Heart right ventricle (tissue), 16 donors: ENCODE measurements around the gene CFAP92. TPM values are rescaled to one million over a fixed set of nuclear protein-coding genes. Genes with fewer than 3 reads are reported as not detected.

Experiments used
- ATAC-seq, 8 donors: fragments of 200-7000 bp; cut with Tn5 transposase; one replicate each; pipeline ENCODE4 v1.9.1; 2020; ENCODE audit warnings: mild to moderate bottlenecking in 8 of 8, moderate library complexity in 8 of 8, moderate number of reproducible peaks in 1 of 8
- DNase-seq, 2 donors: peaks; one replicate each; pipeline ENCODE4 v3.0.0-alpha.2; 2020
- H3K27ac ChIP-seq, 10 donors: fragments of 200-600 bp; sonication (generic) in 2 of 10; one replicate each; pipeline versions ENCODE4 v1.5.0 to v1.8.0; 2020 to 2022; ENCODE audit warnings: mild to moderate bottlenecking in 3 of 10
- H3K27me3 ChIP-seq, 7 donors: fragments of 200-600 bp; one replicate each; pipeline ENCODE4 v1.8.0; 2021 to 2022; ENCODE audit warnings: mild to moderate bottlenecking in 2 of 7
- H3K36me3 ChIP-seq, 9 donors: fragments of 200-600 bp; sonication (generic) in 1 of 9; one replicate each; pipeline versions ENCODE4 v1.5.0 to v1.8.0; 2020 to 2022; ENCODE audit warnings: mild to moderate bottlenecking in 2 of 9
- H3K4me1 ChIP-seq, 9 donors: fragments of 200-600 bp; sonication (generic) in 1 of 9; one replicate each; pipeline versions ENCODE4 v1.5.0 to v1.8.0; 2020 to 2022; ENCODE audit warnings: mild to moderate bottlenecking in 4 of 9
- H3K4me3 ChIP-seq, 10 donors: fragments of 200-600 bp; sonication (generic) in 2 of 10; one replicate each; pipeline versions ENCODE4 v1.5.0 to v1.8.0; 2020 to 2022; ENCODE audit warnings: mild to moderate bottlenecking in 7 of 10, moderate library complexity in 2 of 10
- H3K9me3 ChIP-seq, 11 donors: fragments of 200-600 bp in 10 of 11; sonication (generic) in 2 of 11; one replicate each; pipeline versions ENCODE4 v1.5.0 to v1.8.0; 2013 to 2022; ENCODE audit warnings: mild to moderate bottlenecking in 2 of 11, control low read depth in 1 of 11, moderate library complexity in 1 of 11
- WGBS, 2 donors: extraction: QIAGEN DNeasy Blood & Tissue Kit; methylation state at CpG; one replicate each; pipeline ENCODE4 v1.1.7; 2013; ENCODE audit warnings: inconsistent platforms in 1 of 2; 5-methylcytosine and 5-hydroxymethylcytosine counted together
- intact Hi-C, 10 donors: fragments of 100-400 bp; cut with DNase I; formaldehyde crosslinking; loops; one replicate each; pipeline versions ENCODE4 v1.11.1 to v1.14.2; 2022
- polyA plus RNA-seq, 2 donors: library from polyadenylated mRNA; stranded (reverse); fragments of 200-250 nt; gene quantifications; one replicate each; pipeline ENCODE4 v1.2.3, GENCODE V29; 2013
- total RNA-seq, 10 donors: library from RNA; stranded (reverse); fragmentation: NEBNext Ultra II Directional in 3 of 10; extraction: Animal tissue kit (Norgen Biotek cat#: 25700) in 3 of 10; gene quantifications; one replicate each; pipeline versions ENCODE4 v1.2.1 to v1.2.4, GENCODE V29; 2021 to 2023
- TF ChIP-seq, protein P1 (sequence below), 9 donors: fragments of 200-600 bp; sonication (generic) in 2 of 9; IDR thresholded peaks; one replicate each; pipeline versions ENCODE4 v1.5.0 to v1.8.0; 2021 to 2022; ENCODE audit warnings: antibody characterized with exemption in 9 of 9, mild to moderate bottlenecking in 5 of 9, moderate library complexity in 1 of 9
- donor health status: Arrhythmogenic right ventricular cardiomyopathy.
- donor health status: ischemic (EF 13 %, LVEDD 7.1; RV severe dilation, severe dysfunction).
- donor health status: healthy with polysubstance abuse.
- donor health status: DM: no; HTN: yes; CAD: no.
- donor health status: DM: no; HTN: no; CAD: no.
- donor health status: ischemic (EF 25% LVEDD 6.9; RV normal size, moderate dysfunction).
- donor health status: ischemic (EF 25% LVEDD 5.7; RV mildly dilated, moderate dysfunction).
- donor health status: healthy.
- donor health status: DM: yes; HTN: yes; CAD: no.
- donor health status: Ischemic cardiomyopathy.
- donor health status: ischemic (EF 35%, LVEDD 5.7; RV mildly dilated, moderate dysfunction).
- donor health status: nonischemic (EF 11% LVEDD 7.7; RV severe dilation, severe dysfunction).
- donor health status: DM: yes; HTN: yes; CAD: no.
- donor health status: PGD.
- donor health status: ischemic (EF 29% LVEDD 5.4; RV normal size, mild dysfunction).
- donor health status: nonischemic (EF 23%, LVEDD 6.1; RV moderate dilation, normal function).

CFAP92 gene
- total and polyA plus RNA-seq, 12 donors: 0.12 to 1.2 (median 0.41) TPM

DNA sequence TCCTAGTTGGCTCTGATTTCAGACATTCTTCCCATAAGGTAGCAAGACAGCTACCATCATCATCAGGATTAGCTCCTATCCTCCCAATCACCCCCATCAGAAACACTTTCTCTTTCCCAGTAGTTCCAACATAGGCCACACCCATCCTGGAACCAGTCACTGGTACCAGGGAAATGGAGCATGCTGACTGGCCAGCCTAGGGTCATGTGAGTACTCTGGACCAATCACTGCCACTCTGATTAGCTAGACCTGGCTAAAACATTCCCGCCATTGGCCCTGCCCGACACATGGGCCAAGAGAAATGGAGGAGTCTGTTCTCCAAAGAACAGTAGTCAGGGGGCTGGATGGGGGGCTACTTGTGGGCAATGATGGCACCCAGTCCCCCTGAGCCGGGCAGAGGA lies 19.6 kb upstream of the CFAP92 start:
- TF ChIP-seq, protein P1, sequence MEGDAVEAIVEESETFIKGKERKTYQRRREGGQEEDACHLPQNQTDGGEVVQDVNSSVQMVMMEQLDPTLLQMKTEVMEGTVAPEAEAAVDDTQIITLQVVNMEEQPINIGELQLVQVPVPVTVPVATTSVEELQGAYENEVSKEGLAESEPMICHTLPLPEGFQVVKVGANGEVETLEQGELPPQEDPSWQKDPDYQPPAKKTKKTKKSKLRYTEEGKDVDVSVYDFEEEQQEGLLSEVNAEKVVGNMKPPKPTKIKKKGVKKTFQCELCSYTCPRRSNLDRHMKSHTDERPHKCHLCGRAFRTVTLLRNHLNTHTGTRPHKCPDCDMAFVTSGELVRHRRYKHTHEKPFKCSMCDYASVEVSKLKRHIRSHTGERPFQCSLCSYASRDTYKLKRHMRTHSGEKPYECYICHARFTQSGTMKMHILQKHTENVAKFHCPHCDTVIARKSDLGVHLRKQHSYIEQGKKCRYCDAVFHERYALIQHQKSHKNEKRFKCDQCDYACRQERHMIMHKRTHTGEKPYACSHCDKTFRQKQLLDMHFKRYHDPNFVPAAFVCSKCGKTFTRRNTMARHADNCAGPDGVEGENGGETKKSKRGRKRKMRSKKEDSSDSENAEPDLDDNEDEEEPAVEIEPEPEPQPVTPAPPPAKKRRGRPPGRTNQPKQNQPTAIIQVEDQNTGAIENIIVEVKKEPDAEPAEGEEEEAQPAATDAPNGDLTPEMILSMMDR (IDR thresholded peaks at IDR 0.05): no peak
- H3K9me3 ChIP-seq: no peaks in the 10 kb centered on the region
- H3K36me3 ChIP-seq: peaks cover 0 to 2% (median 0%) of the 10 kb centered on the region in 9 donors
- peaks cover 7 to 61% (median 45%) of the 10 kb centered on the region in 9 donors for H3K4me1 ChIP-seq
- DNase-seq (no peak), ATAC-seq (no peak)
- intact Hi-C loops: no loop called here
- peak overlapping the region in 9 of 10 donors; percentile 83 to 94 (median 88) for H3K27ac ChIP-seq
- WGBS, 2 donors: 94 to 96% methylated on average over 3 of the region's 3 CpGs
- H3K4me3 ChIP-seq: no peak overlapping the region
- no peaks in the 10 kb centered on the region for H3K27me3 ChIP-seq

DNA sequence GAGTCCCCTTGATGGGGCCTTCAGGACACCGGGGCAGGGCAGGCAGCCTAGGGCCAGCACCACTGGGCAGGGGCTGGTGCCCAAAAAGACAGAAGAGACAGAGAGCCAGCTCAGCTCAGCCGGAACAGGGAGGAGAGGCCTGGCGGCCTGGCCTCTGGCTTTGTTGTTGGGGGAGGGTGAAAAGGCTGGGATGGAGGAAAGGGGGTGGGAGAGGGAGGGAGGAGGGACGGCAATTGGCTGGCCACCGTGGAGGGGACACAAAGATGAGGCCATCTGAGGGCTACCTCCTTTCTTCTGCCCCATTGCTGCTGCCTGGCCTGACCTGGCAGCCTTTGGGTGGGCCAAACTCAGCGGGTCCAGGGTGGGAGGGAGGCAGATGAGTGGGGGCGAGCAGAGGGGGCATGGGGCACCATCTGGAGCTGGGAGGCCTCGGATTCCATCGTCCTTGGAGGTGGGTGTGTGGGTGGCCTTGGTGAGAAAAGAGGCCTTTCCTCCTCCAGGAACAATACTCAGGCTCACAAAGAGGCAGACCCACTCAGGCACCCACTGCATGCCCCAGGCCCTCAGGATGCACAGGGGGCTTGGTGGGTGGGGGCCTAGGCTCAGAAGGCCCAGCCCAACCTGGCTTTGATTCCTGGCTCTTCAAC lies 16.6 kb upstream of the CFAP92 start:
- no peak overlapping the region for H3K4me3 ChIP-seq
- H3K4me1 ChIP-seq: peaks cover 3 to 61% (median 34%) of the 10 kb centered on the region in 9 donors
- H3K27ac ChIP-seq: peak overlapping the region in 3 of 10 donors; percentile 0 to 53 (median 40)
- ATAC-seq (no peak), DNase-seq (no peak)
- H3K9me3 ChIP-seq: no peaks in the 10 kb centered on the region
- intact Hi-C loops: no loop called here
- peaks cover 0 to 11% (median 0%) of the 10 kb centered on the region in 9 donors for H3K36me3 ChIP-seq
- peaks cover 0 to 4% (median 0%) of the 10 kb centered on the region in 7 donors for H3K27me3 ChIP-seq
- TF ChIP-seq, protein P1 (IDR thresholded peaks at IDR 0.05): no peak
- WGBS, 2 donors: 71 to 75% methylated on average over 9 of the region's 9 CpGs

DNA sequence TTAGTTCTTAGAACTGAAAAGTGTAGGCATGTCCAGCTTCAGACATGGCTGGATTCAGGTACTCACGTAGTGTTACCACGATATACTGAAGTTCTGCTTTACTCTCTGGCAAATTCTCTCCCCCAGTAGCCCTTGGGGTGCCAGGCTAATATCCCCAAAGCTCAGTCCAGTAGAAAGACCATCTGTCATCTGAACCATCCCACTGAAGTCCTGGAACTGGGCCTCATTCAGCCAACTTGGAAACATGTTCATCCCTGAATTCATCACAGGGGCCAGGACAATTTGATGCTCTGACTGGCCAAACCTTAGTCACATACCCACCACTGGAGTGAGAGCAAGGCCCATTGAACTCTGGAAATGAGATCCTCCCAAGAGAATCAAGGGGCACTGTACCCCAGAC lies 15.4 kb upstream of the CFAP92 start:
- Histone ChIP-seq H3K27ac (peak overlapping the region in 2 of 10 donors; percentile 40 to 78), H3K9me3 (no peaks in the 10 kb centered on the region), H3K36me3 (peaks cover 0 to 11% (median 0%) of the 10 kb centered on the region in 9 donors), H3K27me3 (peaks cover 0 to 15% (median 7%) of the 10 kb centered on the region in 7 donors), H3K4me1 (peaks cover 3 to 61% (median 34%) of the 10 kb centered on the region in 9 donors), H3K4me3 (no peak overlapping the region)
- no peak for DNase-seq
- intact Hi-C loops: no loop called here
- 94% methylated on average over 2 of the region's 2 CpGs for WGBS, 2 donors
- ATAC-seq: no peak
- TF ChIP-seq, protein P1 (IDR thresholded peaks at IDR 0.05): no peak

DNA sequence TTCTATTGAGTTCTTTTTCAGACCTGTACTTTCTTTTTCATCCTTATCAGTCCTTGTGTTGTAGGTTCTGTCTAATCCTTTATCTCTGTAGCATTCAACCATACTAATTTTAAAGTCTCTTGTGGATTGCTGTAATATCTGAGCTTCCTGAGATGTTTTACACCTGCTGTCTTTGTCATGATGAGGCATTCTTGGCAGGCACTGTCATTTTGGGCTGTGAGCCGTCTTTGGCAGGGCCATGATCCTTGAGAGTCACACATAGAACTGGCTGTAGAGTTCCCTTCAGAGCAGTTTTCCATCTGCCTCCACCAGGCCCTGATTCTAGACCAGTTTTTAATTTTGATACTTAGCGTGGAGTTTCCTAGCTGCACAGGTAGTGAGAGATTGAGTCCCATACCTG lies 13.9 kb upstream of the CFAP92 start:
- Histone ChIP-seq H3K27ac (peak overlapping the region in 7 of 10 donors; percentile 1 to 78 (median 55)), H3K27me3 (peaks cover 0 to 28% (median 14%) of the 10 kb centered on the region in 7 donors), H3K36me3 (peaks cover 0 to 11% (median 0%) of the 10 kb centered on the region in 9 donors), H3K4me3 (peak overlapping the region in 1 of 10 donors; percentile 2), H3K4me1 (peaks cover 3 to 64% (median 36%) of the 10 kb centered on the region in 9 donors), H3K9me3 (no peaks in the 10 kb centered on the region)
- intact Hi-C loops: no loop called here
- no peak for DNase-seq
- 63 to 64% methylated on average over 2 of the region's 2 CpGs for WGBS, 2 donors
- ATAC-seq: peak in 3 of 8 donors; percentile 14 to 37 (median 31)
- TF ChIP-seq, protein P1 (IDR thresholded peaks at IDR 0.05): no peak
